ENCODE measurements around the gene SEMA4F. TPM values are rescaled to one million over a fixed set of nuclear protein-coding genes. Genes with fewer than 3 reads are reported as not detected.

SEMA4F gene
- polyA plus RNA-seq, 3 donors, result 0.16 to 0.44 (median 0.43) TPM

DNA sequence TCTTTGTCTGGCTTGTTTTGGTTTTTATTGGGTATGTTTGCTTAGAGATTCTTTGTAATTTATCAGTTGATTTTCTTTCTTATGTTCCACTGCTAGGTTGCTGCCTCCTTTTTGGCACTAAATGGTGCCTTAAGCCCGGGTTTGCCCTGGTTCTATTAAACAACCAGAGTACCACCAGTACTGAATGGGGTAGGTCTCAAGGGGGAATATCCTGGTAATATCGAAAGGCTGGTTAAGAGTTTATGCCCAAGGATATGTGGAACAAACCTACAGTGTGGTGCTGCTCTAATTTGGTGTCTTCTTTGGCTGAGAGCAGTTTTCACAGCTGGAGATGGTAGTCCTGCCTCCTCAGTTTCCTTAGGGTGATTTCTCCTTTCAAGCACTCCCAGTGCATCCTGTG lies 76.5 kb downstream of the SEMA4F start:
- H3K4me3 ChIP-seq (replicated peaks in 1 of 3; ENCODE audit: low read depth in 2 of 3, low read length in 3 of 3), result no peak overlapping the region
- Mint-ChIP-seq H3K9me3 (peaks cover 0 to 7% (median 3%) of the 10 kb centered on the region in 7 donors), H3K4me1 (peaks cover 10% of the 10 kb centered on the region), H3K4me3 (no peak overlapping the region), H3K27ac (no peak overlapping the region), H3K27me3 (ENCODE audit: low read depth in 3 of 3) (peaks cover 0 to 7% (median 4%) of the 10 kb centered on the region in 3 donors), H3K36me3 (no peaks in the 10 kb centered on the region)
- no peaks in the 10 kb centered on the region for H3K79me2 ChIP-seq (ENCODE audit: insufficient read depth, low read length)
- intact Hi-C loops (cut with micrococcal nuclease), result no loop called here
- H3K4me1 ChIP-seq (ENCODE audit: control insufficient read depth in 1 of 2, insufficient read depth in 2 of 2, low read length in 2 of 2), result peaks cover 1 to 9% of the 10 kb centered on the region in 2 donors
- no peak overlapping the region for H3K4me2 ChIP-seq (replicated peaks; ENCODE audit: extremely low read depth, low read length, poor library complexity, severe bottlenecking)
- WGBS (ENCODE audit: insufficient coverage), result no CpG with 5 or more reads among the region's 2 CpGs
- H2AFZ ChIP-seq (ENCODE audit: insufficient read depth, low read depth, low read length, poor library complexity, severe bottlenecking), result no peak overlapping the region
- H3K27ac ChIP-seq (ENCODE audit: low read depth in 1 of 2, low read length in 2 of 2), result no peak overlapping the region
- peaks cover 3 to 4% of the 10 kb centered on the region in 2 donors for H3K9me3 ChIP-seq (replicated peaks in 1 of 2; ENCODE audit: control insufficient read depth in 1 of 2, insufficient read depth in 1 of 2, low read length in 2 of 2)
- TF ChIP-seq CTCF (IDR thresholded peaks at IDR 0.05), result no peak
- H3K9ac ChIP-seq (ENCODE audit: insufficient read depth, low read length, poor library complexity, severe bottlenecking), result no peak overlapping the region
- DNase-seq, result no peak
- no peaks in the 10 kb centered on the region for H4K20me1 ChIP-seq (ENCODE audit: insufficient read depth, low read length)
- H3K36me3 ChIP-seq (replicated peaks in 1 of 2; ENCODE audit: control insufficient read depth in 1 of 2, insufficient read depth in 2 of 2, low read length in 2 of 2), result no peaks in the 10 kb centered on the region
- no peaks in the 10 kb centered on the region for H3K27me3 ChIP-seq (ENCODE audit: control insufficient read depth in 2 of 2, insufficient read depth in 2 of 2, low read length in 2 of 2)

Other genes with a start within 250 kb of the SEMA4F start
- 1 to 10 TPM in 2 of 3 donors, under 1 TPM in 1; 0.49 to 1.7 (median 1.2) TPM for gene C2orf81, start 232.6 kb upstream of the SEMA4F start, polyA plus RNA-seq
- gene WDR54, start 232.5 kb upstream of the SEMA4F start, polyA plus RNA-seq, result 10 to 100 TPM in 1 of 3 donors, 1 to 10 TPM in 2; 7.1 to 11.7 (median 7.9) TPM
- under 1 TPM in 1 of 3 donors, not detected in 2; 0.07 TPM for gene RTKN, start 212.3 kb upstream of the SEMA4F start, polyA plus RNA-seq
- gene INO80B, start 199.2 kb upstream of the SEMA4F start, polyA plus RNA-seq, result 10 to 100 TPM in 1 of 3 donors, 1 to 10 TPM in 2; 4.8 to 48.7 (median 4.8) TPM
- gene WBP1, start 195.8 kb upstream of the SEMA4F start, polyA plus RNA-seq, result 100 to 1,000 TPM in 1 of 3 donors, 10 to 100 TPM in 2; 23.9 to 109 (median 31.0) TPM
- 10 to 100 TPM; 30.5 to 63.2 (median 36.4) TPM for gene MOGS, start 188.9 kb upstream of the SEMA4F start, polyA plus RNA-seq
- gene MRPL53, start 181.6 kb upstream of the SEMA4F start, polyA plus RNA-seq, result 100 to 1,000 TPM in 2 of 3 donors, 10 to 100 TPM in 1; 48.6 to 133 (median 106) TPM
- 10 to 100 TPM in 1 of 3 donors, 1 to 10 TPM in 2; 2.2 to 15.8 (median 3.7) TPM for gene CCDC142, start 171.2 kb upstream of the SEMA4F start, polyA plus RNA-seq
- 10 to 100 TPM; 19.6 to 46.5 (median 21.3) TPM for gene TTC31, start 171.2 kb upstream of the SEMA4F start, polyA plus RNA-seq
- gene LBX2, start 154.6 kb upstream of the SEMA4F start, polyA plus RNA-seq, result under 1 TPM in 2 of 3 donors, not detected in 1; 0.46 to 0.76 TPM
- 10 to 100 TPM; 18.0 to 30.5 (median 20.5) TPM for gene PCGF1, start 146.6 kb upstream of the SEMA4F start, polyA plus RNA-seq
- not detected for gene TLX2, start 139.8 kb upstream of the SEMA4F start, polyA plus RNA-seq
- gene DQX1, start 128.0 kb upstream of the SEMA4F start, polyA plus RNA-seq, result under 1 TPM in 1 of 3 donors, not detected in 2; 0.36 TPM
- gene AUP1, start 124.5 kb upstream of the SEMA4F start, polyA plus RNA-seq, result 100 to 1,000 TPM; 130 to 385 (median 149) TPM
- gene HTRA2, start 124.3 kb upstream of the SEMA4F start, polyA plus RNA-seq, result 10 to 100 TPM; 11.3 to 20.5 (median 15.0) TPM
- 10 to 100 TPM; 18.2 to 35.0 (median 18.5) TPM for gene LOXL3, start 100.3 kb upstream of the SEMA4F start, polyA plus RNA-seq
- gene DOK1, start 99.5 kb upstream of the SEMA4F start, polyA plus RNA-seq, result 10 to 100 TPM; 48.0 to 53.6 (median 49.3) TPM
- 1 to 10 TPM in 2 of 3 donors, under 1 TPM in 1; 1.00 to 4.6 (median 1.8) TPM for gene M1AP, start 5.9 kb upstream of the SEMA4F start, polyA plus RNA-seq
- gene HK2, start 179.9 kb downstream of the SEMA4F start, polyA plus RNA-seq, result 10 to 100 TPM; 20.3 to 46.7 (median 29.8) TPM

All from CD14-positive monocyte (primary cell).